ENCODE results near the gene PPFIA3.

The PPFIA3 gene

GRCh38 chr19:49103331-49104085, 15.8 kb upstream of the PPFIA3 start:
- TF ChIP-seq CTCF (IDR thresholded peaks at IDR 0.05) = no peak
- no peak for DNase-seq (ENCODE audit: low spot score)

GRCh38 chr19:49104229-49104864, 15.0 kb upstream of the PPFIA3 start:
- H3K4me3 ChIP-seq = no peak overlapping the region
- no peak for DNase-seq (ENCODE audit: low spot score)
- no peak overlapping the region for H3K27ac ChIP-seq
- no peak for TF ChIP-seq CTCF (IDR thresholded peaks at IDR 0.05)

More at GRCh38 chr19:49103331-49104085, 15.8 kb upstream of the PPFIA3 start:
- no peak overlapping the region for H3K4me3 ChIP-seq
- H3K27ac ChIP-seq = no peak overlapping the region

GRCh38 chr19:49106648-49107135, 12.7 kb upstream of the PPFIA3 start:
- Histone ChIP-seq H3K27ac (no peak overlapping the region), H3K4me3 (no peak overlapping the region)
- peak; percentile 57 for TF ChIP-seq CTCF (IDR thresholded peaks at IDR 0.05)
- DNase-seq (ENCODE audit: low spot score) = no peak

- no peak overlapping the region for H3K27ac ChIP-seq
- no peak for TF ChIP-seq CTCF (IDR thresholded peaks at IDR 0.05)
- H3K4me3 ChIP-seq = no peak overlapping the region
- no peak for DNase-seq (ENCODE audit: low spot score)
These were observed 11.5 kb upstream of the PPFIA3 start for GRCh38 chr19:49107625-49108459.

- no peak for TF ChIP-seq CTCF (IDR thresholded peaks at IDR 0.05)
- no peak overlapping the region for H3K4me3 ChIP-seq
- no peak for DNase-seq (ENCODE audit: low spot score)
- H3K27ac ChIP-seq = no peak overlapping the region
These were observed 10.3 kb upstream of the PPFIA3 start for GRCh38 chr19:49109051-49109450.

GRCh38 chr19:49109569-49110233, 9.6 kb upstream of the PPFIA3 start:
- Histone ChIP-seq H3K27ac (peak overlapping the region; percentile 50 to 67), H3K4me3 (no peak overlapping the region)
- TF ChIP-seq CTCF (IDR thresholded peaks at IDR 0.05) = no peak
- DNase-seq (ENCODE audit: low spot score) = no peak

Measured in coronary artery (tissue), 2 donors.